OCI-LY1 (cell line): ENCODE data around the gene TMEFF2.

Experiments
- H2AFZ ChIP-seq: fragments of 200-600 bp; sonication (generic), shearing (Covaris generic); 2 replicates; pipeline ENCODE4 v1.6.0; 2014; ENCODE audit warnings: antibody characterized with exemption, mild to moderate bottlenecking, low read length
- H3F3A ChIP-seq: fragments of 200-600 bp; sonication (generic), shearing (Covaris generic); 2 replicates; pipeline ENCODE4 v1.6.0; 2014; ENCODE audit warnings: mild to moderate bottlenecking, antibody characterized with exemption, low read length, moderate library complexity; ENCODE audit not compliant: insufficient read depth
- H3K27ac ChIP-seq: fragments of 200-600 bp; sonication (generic); 2 replicates; pipeline ENCODE4 v1.5.1; 2014; ENCODE audit warnings: low read length, mixed run types, mild to moderate bottlenecking, low read depth; ENCODE audit not compliant: poor library complexity, severe bottlenecking
- H3K27me3 ChIP-seq: fragments of 200-600 bp; sonication (generic); 2 replicates; pipeline ENCODE4 v1.6.0; 2014; ENCODE audit warnings: antibody characterized with exemption, mild to moderate bottlenecking, low read length, moderate library complexity; ENCODE audit not compliant: insufficient read depth
- H3K36me3 ChIP-seq: fragments of 200-600 bp; sonication (generic); 2 replicates; pipeline ENCODE4 v1.6.1; 2014; ENCODE audit warnings: mild to moderate bottlenecking, antibody characterized with exemption, low read length, moderate library complexity, mixed read lengths; ENCODE audit not compliant: insufficient read depth
- H3K4me1 ChIP-seq: fragments of 200-600 bp; sonication (generic); 2 replicates; pipeline ENCODE4 v1.5.1; 2014; ENCODE audit warnings: mild to moderate bottlenecking, low read length, moderate library complexity; ENCODE audit not compliant: insufficient read depth, severe bottlenecking
- H3K4me2 ChIP-seq: fragments of 200-600 bp; sonication (generic), shearing (Covaris generic); 2 replicates; pipeline ENCODE4 v1.6.1; 2014; ENCODE audit warnings: low read length
- H3K4me3 ChIP-seq: fragments of 200-600 bp; sonication (generic); 2 replicates; pipeline ENCODE4 v1.5.1; 2014; ENCODE audit warnings: low read length, low read depth, mild to moderate bottlenecking, mixed read lengths; ENCODE audit not compliant: poor library complexity, severe bottlenecking
- H3K79me2 ChIP-seq: fragments of 200-600 bp; shearing (Covaris generic); 2 replicates; pipeline ENCODE4 v1.6.1; 2016; ENCODE audit warnings: mixed run types, low read length, mixed read lengths; ENCODE audit not compliant: insufficient read depth
- H3K9ac ChIP-seq: fragments of 200-600 bp; sonication (generic), shearing (Covaris generic); 2 replicates; pipeline ENCODE4 v1.6.1; 2014; ENCODE audit warnings: mild to moderate bottlenecking, low read length, mixed read lengths
- H3K9me2 ChIP-seq: fragments of 200-600 bp; sonication (generic), shearing (Covaris generic); 2 replicates; pipeline ENCODE4 v1.6.1; 2014; ENCODE audit warnings: low read depth, mild to moderate bottlenecking, low read length, mixed read lengths
- H3K9me3 ChIP-seq: fragments of 200-600 bp; shearing (Covaris generic); 2 replicates; pipeline ENCODE4 v1.6.1; 2014; ENCODE audit warnings: low read length, mixed read lengths
- H4K20me1 ChIP-seq: fragments of 200-600 bp; sonication (generic), shearing (Covaris generic); 2 replicates; pipeline ENCODE4 v1.6.0; 2016; ENCODE audit warnings: mild to moderate bottlenecking, low read length; ENCODE audit not compliant: insufficient read depth
- CTCF ChIP-seq: fragments of 200-600 bp; sonication (generic), shearing (Covaris generic); IDR thresholded peaks from 2 replicates; pipeline ENCODE4 v1.5.1; 2017; ENCODE audit warnings: mild to moderate bottlenecking, antibody characterized with exemption, low read length, moderate library complexity, mixed read lengths
- EZH2 ChIP-seq: fragments of 200-600 bp; sonication (generic), shearing (Covaris generic); IDR thresholded peaks from 2 replicates; pipeline ENCODE4 v1.8.0; 2017; ENCODE audit warnings: borderline replicate concordance, mixed run types, mild to moderate bottlenecking, antibody characterized with exemption, low read length, moderate library complexity, mixed read lengths

Gene TMEFF2

DNA sequence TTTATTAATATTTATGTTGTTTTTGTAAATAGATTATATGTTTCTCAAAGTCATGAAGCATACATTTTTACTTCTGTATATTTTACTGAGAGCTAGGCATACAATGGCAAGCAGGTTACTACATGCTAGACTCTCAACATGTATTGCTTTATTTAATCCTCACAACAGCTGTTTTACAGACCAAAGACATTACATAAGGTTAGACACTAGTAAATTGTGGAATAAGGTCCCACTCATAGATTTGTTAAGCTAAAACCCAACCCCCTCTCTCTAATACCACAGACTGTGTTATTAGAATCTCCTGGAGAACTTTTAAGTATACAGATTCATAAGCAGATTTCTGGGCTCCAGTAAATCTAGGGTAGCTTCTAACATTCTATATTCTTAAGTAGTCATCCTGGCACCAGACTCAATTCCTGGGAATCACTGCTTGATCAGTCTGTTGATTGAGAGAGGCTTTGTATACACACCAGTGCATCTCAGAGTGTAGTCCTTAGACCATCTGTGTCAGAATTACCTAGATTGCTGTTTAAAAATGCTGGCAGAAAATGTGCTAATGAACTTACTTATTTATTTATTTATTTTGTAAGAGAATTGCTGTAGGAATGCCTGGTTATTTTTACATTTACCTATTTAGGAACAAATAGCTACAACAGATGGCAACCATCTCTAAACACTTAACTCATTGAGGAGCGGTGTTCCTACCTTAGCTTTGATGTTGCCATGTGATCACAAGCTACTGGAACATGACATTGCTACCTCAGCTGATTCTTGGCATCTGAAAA, 194.3 kb downstream of the TMEFF2 start:
- H3F3A ChIP-seq: no peaks in the 10 kb centered on the region
- H3K4me2 ChIP-seq: no peak overlapping the region
- no peaks in the 10 kb centered on the region for H3K27me3 ChIP-seq
- H3K4me3 ChIP-seq: no peak overlapping the region
- no peaks in the 10 kb centered on the region for H3K9me3 ChIP-seq
- no peak overlapping the region for H3K9ac ChIP-seq
- H3K27ac ChIP-seq: no peak overlapping the region
- no peaks in the 10 kb centered on the region for H3K9me2 ChIP-seq
- H3K4me1 ChIP-seq: no peaks in the 10 kb centered on the region
- H4K20me1 ChIP-seq: no peaks in the 10 kb centered on the region
- no peaks in the 10 kb centered on the region for H3K36me3 ChIP-seq
- no peaks in the 10 kb centered on the region for H3K79me2 ChIP-seq
- TF ChIP-seq EZH2 (no peak), CTCF (no peak)
- no peak overlapping the region for H2AFZ ChIP-seq

DNA sequence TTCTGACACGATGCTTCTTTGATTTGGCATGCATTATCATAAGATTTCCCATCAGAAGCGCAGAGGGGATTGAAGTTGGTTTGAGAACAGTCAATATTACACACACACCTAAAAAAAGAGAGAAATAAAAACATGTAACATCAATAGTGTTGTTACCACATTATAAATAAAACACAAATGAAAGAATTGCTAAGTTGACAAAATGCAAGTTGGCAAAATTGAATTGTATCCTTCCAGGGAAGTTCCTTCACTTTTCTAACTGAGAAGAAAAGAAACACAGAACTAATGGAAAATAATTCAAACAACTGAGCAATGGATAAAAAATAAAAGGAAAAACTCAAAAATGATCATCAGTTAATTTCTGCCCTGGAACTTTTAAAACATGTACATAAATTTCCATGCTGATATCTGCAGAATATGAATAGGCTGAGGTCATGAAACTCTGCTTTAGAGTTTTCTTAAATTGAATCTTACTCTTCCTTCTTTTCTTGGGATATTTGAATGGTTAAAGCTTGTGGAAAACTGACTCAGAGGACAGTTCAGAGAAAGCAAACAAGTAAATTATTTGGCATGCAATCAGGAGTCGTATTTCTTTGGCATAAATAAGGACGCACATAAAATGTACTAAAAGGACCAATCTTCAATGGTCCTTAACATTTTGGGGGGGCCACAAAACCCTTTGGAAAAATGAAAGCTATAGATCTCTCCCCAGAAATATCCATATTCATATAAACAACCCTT, 195.5 kb downstream of the TMEFF2 start:
- Histone ChIP-seq H3K4me1 (no peaks in the 10 kb centered on the region), H3K27me3 (no peaks in the 10 kb centered on the region), H3K27ac (no peak overlapping the region), H3K9me2 (no peaks in the 10 kb centered on the region), H3F3A (no peaks in the 10 kb centered on the region), H2AFZ (no peak overlapping the region), H3K4me3 (no peak overlapping the region), H4K20me1 (no peaks in the 10 kb centered on the region), H3K9ac (no peak overlapping the region), H3K4me2 (no peak overlapping the region), H3K36me3 (no peaks in the 10 kb centered on the region), H3K9me3 (no peaks in the 10 kb centered on the region), H3K79me2 (no peaks in the 10 kb centered on the region)
- TF ChIP-seq CTCF: no peak
- no peak for TF ChIP-seq EZH2

DNA sequence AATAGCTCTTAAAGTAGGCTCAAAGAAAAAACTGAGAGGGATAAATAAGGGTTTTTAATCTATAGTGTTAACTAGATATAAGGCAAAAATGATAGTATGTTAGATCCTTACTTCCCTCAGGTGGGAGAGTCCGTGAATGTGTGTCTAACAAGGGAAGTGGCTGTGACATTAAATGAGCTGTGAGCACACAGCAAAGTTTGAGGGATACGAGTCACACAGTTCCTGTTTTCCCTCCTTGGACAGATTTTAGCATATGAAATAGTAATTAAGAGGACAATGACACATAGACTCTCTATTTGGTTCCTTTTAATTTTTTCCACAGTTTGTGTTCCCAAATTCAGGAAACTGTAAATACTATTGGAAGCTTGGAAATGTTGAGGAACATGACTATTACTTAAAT, 199.4 kb downstream of the TMEFF2 start:
- no peaks in the 10 kb centered on the region for H3K4me1 ChIP-seq
- no peaks in the 10 kb centered on the region for H4K20me1 ChIP-seq
- H3K9ac ChIP-seq: no peak overlapping the region
- TF ChIP-seq CTCF (no peak), EZH2 (no peak)
- H2AFZ ChIP-seq: no peak overlapping the region
- H3K4me2 ChIP-seq: no peak overlapping the region
- no peaks in the 10 kb centered on the region for H3K79me2 ChIP-seq
- no peaks in the 10 kb centered on the region for H3F3A ChIP-seq
- H3K4me3 ChIP-seq: no peak overlapping the region
- H3K9me2 ChIP-seq: no peaks in the 10 kb centered on the region
- H3K9me3 ChIP-seq: no peaks in the 10 kb centered on the region
- no peak overlapping the region for H3K27ac ChIP-seq
- H3K27me3 ChIP-seq: no peaks in the 10 kb centered on the region
- no peaks in the 10 kb centered on the region for H3K36me3 ChIP-seq
